ENCODE measurements around the gene CELF1. TPM values are rescaled to one million over a fixed set of nuclear protein-coding genes. Genes with fewer than 3 reads are reported as not detected.

The CELF1 gene
- total RNA-seq, 1 experiment from 2014 or later = 157 TPM

DNA sequence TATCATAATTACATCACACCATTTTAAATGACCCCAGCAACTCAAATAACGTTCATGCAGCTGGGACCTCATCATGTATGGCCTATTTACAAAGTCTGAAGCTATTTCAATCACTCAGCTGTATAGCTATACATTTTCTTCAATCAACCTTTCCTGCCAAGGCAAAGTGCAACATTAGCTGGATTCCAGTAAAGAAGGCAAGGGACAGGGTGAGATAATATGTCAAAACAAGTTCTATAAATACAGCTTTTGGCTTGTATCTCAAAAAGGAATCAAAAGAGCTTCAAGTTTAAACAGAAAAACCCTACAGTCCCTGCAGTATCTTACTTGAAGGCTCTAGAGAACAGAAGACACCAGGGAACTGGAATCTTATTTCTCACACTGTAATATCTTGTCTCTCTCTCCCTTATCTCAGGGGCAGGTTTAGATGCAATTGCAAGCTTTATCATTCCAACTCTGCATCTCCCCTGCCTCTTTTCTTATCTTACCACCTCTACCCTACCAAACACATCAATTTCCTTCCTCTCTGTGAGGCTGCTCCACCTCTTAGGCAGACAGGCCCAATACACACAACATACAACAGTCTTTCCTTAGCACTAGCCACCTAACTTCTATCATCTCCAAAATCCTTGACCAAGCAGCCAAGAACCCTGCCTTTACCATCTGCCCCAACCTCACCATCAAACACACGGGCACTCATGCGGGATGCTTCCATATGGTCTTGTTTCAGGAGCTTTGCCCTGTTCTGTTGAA, 34.5 kb downstream of the CELF1 start:
- BruUV-seq (replicated peaks) = no TSS peak
- intact Hi-C loops (cut with micrococcal nuclease; ENCODE audit: unreplicated experiment) = no loop called here
- H3K27ac Mint-ChIP-seq (ENCODE audit: unreplicated experiment) = no peak overlapping the region
- CTCF ChIA-PET = no interaction called here
- TF ChIP-seq, protein P1, sequence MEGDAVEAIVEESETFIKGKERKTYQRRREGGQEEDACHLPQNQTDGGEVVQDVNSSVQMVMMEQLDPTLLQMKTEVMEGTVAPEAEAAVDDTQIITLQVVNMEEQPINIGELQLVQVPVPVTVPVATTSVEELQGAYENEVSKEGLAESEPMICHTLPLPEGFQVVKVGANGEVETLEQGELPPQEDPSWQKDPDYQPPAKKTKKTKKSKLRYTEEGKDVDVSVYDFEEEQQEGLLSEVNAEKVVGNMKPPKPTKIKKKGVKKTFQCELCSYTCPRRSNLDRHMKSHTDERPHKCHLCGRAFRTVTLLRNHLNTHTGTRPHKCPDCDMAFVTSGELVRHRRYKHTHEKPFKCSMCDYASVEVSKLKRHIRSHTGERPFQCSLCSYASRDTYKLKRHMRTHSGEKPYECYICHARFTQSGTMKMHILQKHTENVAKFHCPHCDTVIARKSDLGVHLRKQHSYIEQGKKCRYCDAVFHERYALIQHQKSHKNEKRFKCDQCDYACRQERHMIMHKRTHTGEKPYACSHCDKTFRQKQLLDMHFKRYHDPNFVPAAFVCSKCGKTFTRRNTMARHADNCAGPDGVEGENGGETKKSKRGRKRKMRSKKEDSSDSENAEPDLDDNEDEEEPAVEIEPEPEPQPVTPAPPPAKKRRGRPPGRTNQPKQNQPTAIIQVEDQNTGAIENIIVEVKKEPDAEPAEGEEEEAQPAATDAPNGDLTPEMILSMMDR (IDR thresholded peaks at IDR 0.05; ENCODE audit: unreplicated experiment) = no peak
- H3K9me3 Mint-ChIP-seq (ENCODE audit: low read depth, unreplicated experiment) = no peaks in the 10 kb centered on the region
- H3K4me1 Mint-ChIP-seq (ENCODE audit: low read depth, unreplicated experiment) = peaks cover 48% of the 10 kb centered on the region
- H3K36me3 Mint-ChIP-seq (ENCODE audit: insufficient read depth, unreplicated experiment) = peaks cover 19% of the 10 kb centered on the region
- DNase-seq = no peak
- no peaks in the 10 kb centered on the region for H3K27me3 Mint-ChIP-seq (ENCODE audit: unreplicated experiment)
- no peak overlapping the region for H3K4me3 Mint-ChIP-seq (ENCODE audit: low read depth, unreplicated experiment)

DNA sequence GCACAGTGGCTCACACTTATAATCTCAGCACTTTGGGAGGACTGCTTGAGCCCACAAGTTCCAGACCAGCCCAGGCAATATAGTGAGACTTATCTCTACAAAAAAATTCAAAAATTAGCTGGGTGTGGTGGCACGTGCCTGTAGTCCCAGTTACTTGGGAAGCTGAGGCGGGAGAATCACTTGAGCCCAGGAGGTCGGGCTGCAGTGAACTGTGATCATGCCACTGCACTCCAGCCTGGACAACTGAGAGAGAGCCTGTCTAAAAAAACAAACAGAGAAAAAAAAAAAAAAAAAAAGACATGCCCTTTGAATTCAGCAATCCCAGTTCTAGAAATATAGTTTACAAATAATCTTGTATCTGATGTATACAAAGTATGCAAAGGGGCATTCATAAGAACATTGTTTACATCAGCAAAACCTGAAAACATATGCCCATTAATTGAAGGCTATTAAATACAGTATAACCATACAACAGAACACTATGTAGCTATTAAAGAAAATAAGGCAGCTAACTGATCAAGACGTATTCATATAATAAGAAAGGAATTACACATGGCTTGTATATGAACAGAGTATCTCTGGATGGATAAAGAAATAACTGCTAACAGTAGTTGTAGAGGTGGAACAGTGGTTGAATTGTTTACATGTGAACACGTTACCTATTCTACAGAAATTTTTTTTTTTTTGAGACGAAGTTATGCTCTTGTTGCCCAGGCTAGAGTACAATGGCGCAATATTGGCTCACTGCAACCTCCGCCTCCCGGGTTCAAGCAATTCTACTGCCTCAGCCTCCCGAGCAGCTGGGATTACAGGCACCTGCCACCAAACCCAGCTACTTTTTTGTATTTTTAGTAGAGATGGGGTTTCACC, 35.7 kb downstream of the CELF1 start:
- no peaks in the 10 kb centered on the region for H3K27me3 Mint-ChIP-seq (ENCODE audit: unreplicated experiment)
- CTCF ChIA-PET = interaction anchor here (0.7 kb wide), 1 partner anchor 263 kb away, joined by 4 read pairs; no protein-coding TSS in a partner anchor
- H3K9me3 Mint-ChIP-seq (ENCODE audit: low read depth, unreplicated experiment) = no peaks in the 10 kb centered on the region
- TF ChIP-seq, protein P1 (IDR thresholded peaks at IDR 0.05; ENCODE audit: unreplicated experiment) = no peak
- no TSS peak for BruUV-seq (replicated peaks)
- intact Hi-C loops (cut with micrococcal nuclease; ENCODE audit: unreplicated experiment) = no loop called here
- H3K36me3 Mint-ChIP-seq (ENCODE audit: insufficient read depth, unreplicated experiment) = peaks cover 19% of the 10 kb centered on the region
- H3K4me3 Mint-ChIP-seq (ENCODE audit: low read depth, unreplicated experiment) = no peak overlapping the region
- H3K27ac Mint-ChIP-seq (ENCODE audit: unreplicated experiment) = no peak overlapping the region
- H3K4me1 Mint-ChIP-seq (ENCODE audit: low read depth, unreplicated experiment) = peaks cover 42% of the 10 kb centered on the region
- DNase-seq = no peak

GRCh38 chr11:47516155-47516554, 36.8 kb downstream of the CELF1 start:
- Mint-ChIP-seq H3K27me3 (ENCODE audit: unreplicated experiment) (no peaks in the 10 kb centered on the region), H3K27ac (ENCODE audit: unreplicated experiment) (no peak overlapping the region), H3K4me3 (ENCODE audit: low read depth, unreplicated experiment) (no peak overlapping the region), H3K4me1 (ENCODE audit: low read depth, unreplicated experiment) (peaks cover 42% of the 10 kb centered on the region), H3K9me3 (ENCODE audit: low read depth, unreplicated experiment) (no peaks in the 10 kb centered on the region), H3K36me3 (ENCODE audit: insufficient read depth, unreplicated experiment) (peaks cover 19% of the 10 kb centered on the region)
- TF ChIP-seq, protein P1 (IDR thresholded peaks at IDR 0.05; ENCODE audit: unreplicated experiment) = no peak
- CTCF ChIA-PET = interaction anchor here (0.7 kb wide), 1 partner anchor 74 kb away, joined by 4 read pairs; no protein-coding TSS in a partner anchor
- intact Hi-C loops (cut with micrococcal nuclease; ENCODE audit: unreplicated experiment) = no loop called here
- DNase-seq = no peak
- BruUV-seq (replicated peaks) = no TSS peak

- Mint-ChIP-seq H3K9me3 (ENCODE audit: low read depth, unreplicated experiment) (no peaks in the 10 kb centered on the region), H3K4me3 (ENCODE audit: low read depth, unreplicated experiment) (no peak overlapping the region), H3K27ac (ENCODE audit: unreplicated experiment) (peak overlapping the region; percentile 77), H3K4me1 (ENCODE audit: low read depth, unreplicated experiment) (peaks cover 41% of the 10 kb centered on the region), H3K27me3 (ENCODE audit: unreplicated experiment) (no peaks in the 10 kb centered on the region), H3K36me3 (ENCODE audit: insufficient read depth, unreplicated experiment) (peaks cover 11% of the 10 kb centered on the region)
- no peak for DNase-seq
- TF ChIP-seq, protein P1 (IDR thresholded peaks at IDR 0.05; ENCODE audit: unreplicated experiment) = no peak
- CTCF ChIA-PET = interaction anchor here (0.5 to 1.4 kb wide), 4 partner anchors 14 to 70 kb away, joined by 3 to 5 read pairs (median 4); no protein-coding TSS in a partner anchor
- intact Hi-C loops (cut with micrococcal nuclease; ENCODE audit: unreplicated experiment) = no loop called here
- BruUV-seq (replicated peaks) = no TSS peak
These were observed 37.9 kb downstream of the CELF1 start for GRCh38 chr11:47514825-47515647.

Measured in Calu3 (cell line).